AG08395 (cell line): ENCODE measurements around the gene KDM2B.

Source experiments
- DNase-seq: peaks from one replicate; pipeline ENCODE4 v3.0.0; 2012; ENCODE audit warnings: mixed read lengths, low spot score

The KDM2B gene

GRCh38 chr12:121383601-121384021, 197.2 kb downstream of the KDM2B start:
- no peak for DNase-seq

GRCh38 chr12:121379945-121380344, 200.9 kb downstream of the KDM2B start:
- no peak for DNase-seq
